A204.1 (cell line): ENCODE measurements around the gene PREX1.

Experiments
- FAIRE-seq: peaks from 2 replicates; lab custom pipeline; 2012; peaks lifted over from hg19 to GRCh38; lab: Jason Lieb, UNC

Gene PREX1

DNA sequence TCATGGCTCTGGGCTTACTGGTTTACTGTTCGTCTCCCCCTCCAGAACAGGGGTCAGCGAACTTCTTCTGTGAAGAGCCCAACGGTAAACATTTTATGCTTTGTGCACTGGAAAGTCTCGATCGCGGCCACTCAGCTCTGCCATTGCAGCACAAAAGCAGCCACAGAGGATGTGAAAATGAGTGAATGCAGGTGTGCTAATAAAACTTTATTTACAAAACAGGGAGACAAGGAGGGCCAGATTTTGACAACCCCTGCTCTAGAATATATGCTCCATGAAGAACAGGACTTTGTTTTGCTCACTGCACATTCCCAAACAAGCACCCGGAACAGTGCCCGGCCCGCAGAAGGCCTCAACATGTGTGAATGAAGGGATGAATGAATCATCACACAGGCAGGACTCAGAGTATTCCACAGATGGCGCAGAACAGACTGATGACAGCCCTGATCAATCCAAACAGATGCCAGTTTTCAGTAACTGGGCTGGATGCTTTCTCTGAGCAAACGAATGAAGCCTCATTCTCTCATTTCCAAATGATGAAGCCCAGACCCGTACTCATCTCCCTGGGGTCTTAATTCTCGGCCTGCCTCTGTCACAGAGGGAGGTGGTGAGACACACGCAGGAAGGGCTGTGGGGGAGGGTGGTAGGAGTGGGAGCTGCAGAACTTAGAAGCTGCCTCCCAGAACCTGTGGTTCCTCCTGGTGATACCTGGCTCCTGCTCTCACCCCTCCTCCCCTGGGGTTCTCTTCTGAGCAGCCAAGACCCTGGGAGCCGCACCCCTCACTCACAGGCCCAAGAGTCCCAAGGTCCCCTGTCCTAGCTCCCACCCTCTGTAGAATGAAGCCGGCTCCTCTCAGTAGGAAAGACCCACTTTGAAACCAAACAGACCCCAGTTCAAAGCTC lies 196.4 kb downstream of the PREX1 start:
- FAIRE-seq = no peak

DNA sequence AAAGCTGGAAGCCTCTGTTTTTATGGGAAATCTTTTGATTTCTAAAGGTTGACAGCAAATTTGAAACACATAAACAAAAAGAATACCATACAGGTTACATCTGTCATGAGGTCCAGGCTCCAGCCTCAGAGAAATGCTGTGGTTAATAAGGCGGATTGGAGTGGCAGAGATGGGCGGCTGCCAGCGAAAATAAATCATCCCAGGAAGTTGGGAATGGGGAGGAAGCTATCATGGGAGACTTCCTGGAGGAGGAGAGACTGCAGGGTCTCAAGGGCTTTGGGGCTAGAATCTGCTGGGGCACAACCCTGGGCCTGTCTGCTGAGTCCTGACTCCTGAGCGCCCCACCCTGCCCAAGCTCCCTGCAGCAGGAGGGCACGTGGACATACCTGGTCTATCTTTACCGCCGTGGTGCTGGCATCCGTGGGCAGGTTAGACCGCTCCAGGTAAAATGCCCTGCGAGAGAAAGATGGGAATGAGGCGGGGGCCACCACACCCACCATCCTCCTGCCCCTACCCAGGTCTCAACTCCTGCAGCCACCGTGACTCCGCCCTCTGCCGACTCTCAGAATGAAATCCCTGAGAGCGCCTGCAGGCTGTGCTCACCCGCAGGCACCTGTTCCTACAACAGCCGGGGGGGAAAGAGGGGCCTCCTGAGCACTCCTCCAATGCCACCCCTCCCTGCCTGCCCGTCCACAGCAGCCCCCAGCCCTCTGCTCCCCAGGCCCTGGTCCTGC lies 197.3 kb downstream of the PREX1 start:
- FAIRE-seq = no peak

DNA sequence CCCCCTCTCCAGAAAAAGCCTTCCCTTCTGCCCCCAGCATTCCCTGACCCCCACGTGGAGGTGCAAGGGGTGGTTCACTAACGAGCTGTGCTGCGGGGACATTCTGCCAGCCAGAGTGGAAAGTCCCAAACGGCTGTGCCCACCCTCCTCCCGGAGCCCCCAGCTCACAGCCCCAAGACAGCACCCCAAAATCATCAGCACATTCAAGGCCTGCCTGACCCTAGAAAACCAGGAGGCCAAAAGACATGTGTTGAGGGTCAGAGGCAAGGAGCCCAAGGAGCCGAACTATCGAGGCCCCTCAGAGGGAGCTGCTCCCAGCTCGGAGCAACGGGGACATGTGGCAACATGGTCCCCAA lies 197.9 kb downstream of the PREX1 start:
- no peak for FAIRE-seq

DNA sequence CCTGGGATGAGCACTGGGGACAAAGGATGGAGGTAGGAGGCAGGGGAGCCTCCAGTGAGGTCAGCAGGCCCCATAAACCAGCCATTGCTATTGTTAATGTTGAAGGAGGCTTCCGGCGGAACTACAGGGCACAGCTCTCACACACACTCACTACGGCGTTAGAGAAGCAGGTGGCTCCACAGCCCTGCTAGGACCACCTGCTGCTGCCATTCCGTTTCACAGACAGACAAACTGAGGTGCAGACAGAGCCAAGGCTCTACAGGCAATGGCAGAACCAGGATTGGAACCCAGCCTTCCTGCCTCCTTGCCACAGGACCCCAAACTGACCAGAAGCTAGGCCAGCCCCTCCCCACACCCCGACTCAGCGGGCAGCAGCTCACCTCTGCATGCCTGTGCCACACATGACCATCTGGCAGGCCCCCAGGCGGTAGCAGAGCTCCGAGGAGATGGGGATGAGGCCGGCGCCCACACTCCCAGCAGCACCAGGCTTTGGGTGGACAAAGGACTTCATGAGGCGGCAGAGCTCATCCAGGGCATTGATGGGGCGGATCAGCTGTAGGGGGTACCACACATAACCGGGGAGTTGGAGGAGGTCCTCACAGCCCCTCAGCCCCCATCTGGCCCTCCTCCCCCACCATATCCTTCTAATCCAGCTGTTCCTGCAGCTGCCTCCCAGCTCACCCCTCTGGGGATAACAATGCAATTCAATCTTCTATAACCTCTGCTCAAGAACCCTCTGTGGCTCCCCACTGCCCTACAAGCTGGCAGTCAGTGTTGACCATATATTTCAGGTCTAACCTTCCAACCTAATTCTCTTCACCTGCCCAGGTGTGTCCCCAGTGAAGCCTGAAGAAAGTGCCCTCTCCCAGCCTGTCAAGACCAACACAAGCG lies 198.5 kb downstream of the PREX1 start:
- no peak for FAIRE-seq

DNA sequence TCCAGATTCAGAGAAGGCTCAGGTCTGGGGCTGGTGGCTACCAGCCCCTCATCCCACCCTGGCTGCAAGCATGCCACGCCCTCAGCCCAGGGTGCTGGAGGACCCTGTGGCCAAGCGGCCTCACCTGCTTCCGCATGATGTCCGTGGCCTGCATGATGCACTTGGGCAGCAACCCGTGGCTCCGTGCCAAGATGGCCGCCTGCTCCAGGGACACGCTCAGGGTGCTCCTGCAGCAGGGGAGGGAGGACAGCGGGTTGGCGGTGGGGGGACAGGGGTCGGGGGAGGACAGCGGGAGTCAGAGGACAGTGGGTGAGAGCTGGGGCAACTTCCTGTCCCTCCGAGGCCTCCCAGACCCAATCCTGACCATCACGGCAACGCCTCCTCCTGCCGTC lies 200.1 kb downstream of the PREX1 start:
- no peak for FAIRE-seq

DNA sequence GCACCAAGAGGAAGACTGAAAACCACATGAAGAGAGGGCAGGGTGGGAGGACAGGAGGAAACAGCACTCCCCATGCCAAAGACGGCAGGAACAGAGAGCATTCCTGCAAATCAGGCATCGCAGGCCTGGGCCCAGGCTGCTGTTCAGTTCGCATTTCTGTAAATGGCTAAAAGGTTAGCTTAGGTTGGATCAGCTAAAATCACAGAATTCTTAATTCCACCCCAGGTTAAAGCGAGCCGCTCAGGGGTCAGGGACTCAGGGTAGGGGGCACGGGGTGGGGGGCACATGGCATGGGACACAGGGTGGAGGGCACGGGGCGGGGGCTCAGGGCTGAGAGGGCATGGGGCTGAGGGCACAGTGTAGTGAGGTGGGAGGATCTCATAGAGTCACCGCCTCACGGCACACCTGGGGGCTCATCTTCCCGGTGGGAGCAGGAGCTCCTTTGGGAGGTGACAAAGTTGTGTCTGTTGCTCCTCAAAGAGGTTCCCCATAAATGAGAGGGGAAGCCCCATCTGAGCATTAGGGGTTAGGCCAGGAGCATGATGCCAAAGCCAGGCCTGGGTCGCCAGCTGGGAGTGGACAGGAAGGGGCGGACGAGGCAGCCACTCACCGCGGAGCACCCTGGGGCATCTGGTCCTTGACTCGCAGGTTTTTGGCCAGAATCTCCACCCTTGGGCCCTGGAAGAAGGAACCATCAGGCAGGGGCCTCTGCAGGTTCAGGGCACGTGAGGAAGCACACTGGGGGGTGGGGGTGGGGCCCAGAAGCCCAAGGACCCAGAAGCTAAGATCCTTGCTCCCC lies 200.7 kb downstream of the PREX1 start:
- no peak for FAIRE-seq

DNA sequence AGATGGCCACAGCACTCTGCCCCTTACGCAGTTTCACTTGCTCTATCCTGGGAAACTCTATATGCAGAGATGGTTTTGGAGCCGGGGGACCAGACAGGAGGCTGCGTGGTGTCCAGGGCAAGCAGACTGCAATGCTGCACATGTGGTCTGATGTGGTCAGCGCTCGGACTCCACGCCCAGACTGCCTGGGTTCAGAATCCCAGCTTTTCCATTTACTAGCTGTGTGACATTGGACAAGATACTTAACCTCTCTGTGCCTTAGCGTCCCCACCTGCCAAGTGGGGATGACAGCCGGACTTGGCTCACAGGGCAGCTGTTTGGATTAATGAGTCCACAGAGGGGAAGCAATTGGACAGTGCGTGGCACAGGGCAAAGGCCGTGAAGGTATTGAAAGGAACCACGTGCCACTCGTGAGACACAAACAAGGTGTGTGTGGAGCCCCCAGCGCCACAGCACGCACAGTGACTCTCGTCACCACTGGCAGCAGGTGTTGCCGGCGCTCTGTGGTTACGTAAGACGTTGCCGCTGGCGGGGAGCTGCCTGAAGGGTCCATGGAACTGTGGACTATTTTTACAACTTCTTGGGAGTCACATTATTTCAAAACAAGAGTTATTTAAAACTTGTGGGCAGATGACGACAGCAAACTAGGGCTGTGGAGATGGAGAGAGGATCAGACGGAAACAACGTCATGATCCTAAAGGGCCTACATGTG lies 201.4 kb downstream of the PREX1 start:
- no peak for FAIRE-seq

DNA sequence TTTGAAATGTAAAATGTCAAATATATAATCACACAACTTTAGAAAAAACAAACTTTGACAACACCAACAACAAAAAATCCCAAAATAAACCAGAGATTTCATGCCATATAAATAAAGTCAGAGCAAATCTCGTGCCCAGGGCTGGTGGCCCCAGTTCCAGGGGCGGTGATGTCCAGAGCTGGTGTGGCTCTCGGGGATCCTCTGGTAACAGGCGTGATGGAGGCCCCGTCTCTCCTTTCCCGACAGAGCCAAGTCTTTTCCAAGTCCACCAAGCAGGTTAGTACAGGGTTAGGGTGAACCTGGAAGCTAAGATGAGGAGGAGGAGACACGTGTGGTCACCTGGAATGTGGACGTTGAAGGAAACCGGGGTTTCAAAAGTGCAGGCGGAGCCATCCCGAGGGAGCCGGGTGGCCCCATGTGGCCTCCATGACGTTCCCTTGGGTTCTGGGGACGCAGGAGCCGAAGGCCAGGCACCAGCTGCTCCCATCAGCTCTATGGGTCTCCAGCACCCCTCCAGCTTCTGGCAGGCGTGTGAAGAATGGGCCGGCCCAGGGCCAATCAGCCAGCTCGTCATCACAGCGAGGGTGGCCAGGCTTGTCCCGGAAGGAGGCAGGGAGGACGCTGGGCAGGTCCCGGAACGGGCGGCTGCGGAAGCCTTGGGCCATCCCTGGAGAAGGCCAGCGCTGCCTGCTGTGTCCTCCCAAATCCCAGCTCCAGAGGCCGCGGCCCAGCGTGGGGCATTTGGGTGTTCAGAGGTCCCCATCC lies 202.5 kb downstream of the PREX1 start:
- no peak for FAIRE-seq

DNA sequence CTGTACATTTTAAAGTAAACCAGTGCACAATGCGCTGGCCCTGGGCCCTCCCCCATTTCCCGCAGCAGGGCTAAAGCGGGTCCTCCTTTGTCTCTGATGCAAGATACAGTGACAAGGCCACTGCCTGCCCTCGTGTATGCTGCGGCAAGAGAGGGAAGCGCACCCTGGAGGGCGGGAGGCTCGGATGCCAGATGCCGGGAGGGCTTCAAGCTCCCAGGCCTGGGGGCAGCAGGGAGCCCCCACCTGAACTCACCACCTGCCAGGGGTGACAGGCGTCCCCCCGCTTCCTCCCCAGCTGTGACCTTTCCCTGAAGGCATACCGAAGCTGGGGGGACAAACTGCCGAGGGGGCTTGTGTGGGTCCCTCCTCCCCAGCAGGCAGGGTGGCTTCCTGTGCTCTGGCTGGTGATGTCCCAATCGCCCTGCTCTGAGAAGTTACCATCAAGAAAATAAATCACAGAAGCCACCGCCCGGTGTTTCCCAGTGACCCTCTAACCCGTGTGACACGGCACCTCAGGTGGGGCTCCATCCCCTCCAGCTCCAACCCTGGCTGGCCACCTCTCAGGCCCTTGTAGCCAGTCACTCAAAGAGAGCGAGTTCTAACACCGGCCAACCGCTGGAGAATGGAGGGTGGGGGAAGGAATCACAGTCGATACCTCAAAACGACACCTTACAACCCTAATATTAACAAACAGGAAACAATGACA lies 203.3 kb downstream of the PREX1 start:
- FAIRE-seq = no peak

DNA sequence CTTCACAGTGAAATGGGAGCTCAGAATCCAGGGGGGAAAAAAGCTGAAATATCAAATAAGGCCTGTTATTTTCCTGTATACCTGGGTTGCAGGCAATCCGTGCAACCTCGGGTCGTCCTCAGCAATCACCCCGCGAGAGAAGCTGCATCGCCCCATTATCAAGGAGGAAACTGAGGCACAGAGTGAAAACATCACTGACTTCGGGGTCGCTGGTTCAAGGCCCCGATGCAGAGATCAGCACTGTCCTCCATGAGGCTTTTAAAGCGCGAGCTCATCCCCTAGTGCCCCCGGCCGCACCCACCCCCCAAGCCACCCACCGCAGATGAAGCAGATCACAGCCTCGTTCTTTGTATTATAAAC lies 203.9 kb downstream of the PREX1 start:
- no peak for FAIRE-seq

DNA sequence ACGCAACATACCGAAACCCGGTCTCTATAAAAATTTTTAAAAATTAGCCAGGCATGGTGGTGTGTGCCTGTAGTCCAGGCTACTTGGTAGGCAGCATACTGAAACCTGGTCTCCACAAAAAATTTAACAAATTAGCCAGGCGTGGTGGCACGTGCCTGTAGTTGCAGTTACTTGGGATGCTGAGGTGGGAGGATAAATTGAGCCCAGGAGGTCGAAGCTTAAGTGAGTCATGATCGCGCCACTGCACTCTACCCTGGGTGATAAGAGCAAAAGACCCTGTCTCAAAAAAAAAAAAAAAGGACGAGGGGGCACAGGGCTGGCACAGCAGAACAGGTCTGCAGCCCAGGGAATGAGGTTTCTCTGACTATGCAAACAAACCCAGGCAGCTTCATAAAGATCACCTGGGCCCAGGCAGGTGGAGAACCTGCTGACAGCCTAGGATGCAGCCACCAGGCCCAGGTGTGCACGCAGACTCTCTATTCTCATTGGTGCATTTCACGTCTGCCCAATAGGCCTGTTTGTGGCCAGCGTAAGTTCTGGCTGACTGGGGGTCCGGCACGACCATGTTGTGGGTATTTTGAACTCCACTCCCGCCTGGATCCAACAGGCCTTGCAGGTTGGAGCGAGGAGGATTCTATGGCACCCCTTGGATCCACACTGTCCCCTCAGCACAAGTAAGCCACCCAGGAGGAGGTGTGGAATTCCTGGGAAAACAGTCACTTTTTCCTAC lies 204.5 kb downstream of the PREX1 start:
- no peak for FAIRE-seq

DNA sequence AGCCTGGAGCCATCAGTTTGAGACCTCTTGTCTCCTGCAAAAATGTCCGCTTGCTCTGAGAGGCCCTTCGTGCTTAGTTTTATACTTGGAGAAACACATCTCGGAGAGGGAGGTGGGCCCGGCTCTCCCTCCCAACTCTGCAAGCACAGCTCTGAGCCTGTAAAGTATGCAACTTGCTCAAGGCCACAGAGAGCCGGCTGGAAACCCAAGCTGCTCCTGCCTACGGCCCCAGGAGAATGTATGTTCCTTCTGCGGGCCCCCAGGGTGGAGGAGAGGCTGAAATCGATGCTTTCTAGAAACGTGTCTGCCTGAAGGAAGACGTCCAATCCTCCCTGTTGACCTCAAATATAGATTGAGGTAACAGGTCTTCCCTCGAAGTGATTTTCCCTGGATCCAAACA lies 205.4 kb downstream of the PREX1 start:
- no peak for FAIRE-seq

DNA sequence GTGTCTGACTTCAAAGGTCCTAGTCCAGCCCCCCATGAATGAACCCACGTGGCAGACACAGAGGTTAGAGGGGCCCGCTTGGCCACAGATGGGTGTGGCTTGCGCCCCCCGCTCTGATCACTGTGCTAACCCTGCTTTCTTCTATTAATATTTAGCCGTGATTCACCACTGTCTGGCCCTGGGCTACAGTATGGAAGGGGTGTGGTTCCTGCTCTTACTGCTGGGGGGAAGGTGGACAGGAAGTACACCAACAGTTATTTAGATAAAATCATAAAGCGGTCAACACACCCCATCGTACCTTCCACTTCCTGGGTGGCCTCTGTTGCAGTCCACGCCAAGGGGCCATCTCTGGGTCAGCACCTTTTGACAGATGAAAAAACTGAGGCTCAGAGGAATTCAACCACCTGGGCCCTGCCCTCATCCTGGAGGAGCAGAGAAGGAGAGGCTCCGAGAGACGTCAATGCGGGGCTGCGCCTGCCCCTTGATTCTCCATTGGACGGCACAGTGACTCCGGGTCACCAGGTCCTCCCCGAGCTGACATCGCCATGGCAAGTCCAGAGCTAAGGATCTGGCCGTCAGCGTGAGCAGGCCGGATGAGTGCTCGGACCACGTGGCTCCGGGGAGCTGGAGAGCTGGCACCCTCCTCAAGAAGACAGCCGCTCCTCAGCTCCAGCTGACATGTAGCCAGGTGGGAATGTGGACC lies 206.3 kb downstream of the PREX1 start:
- FAIRE-seq = no peak

DNA sequence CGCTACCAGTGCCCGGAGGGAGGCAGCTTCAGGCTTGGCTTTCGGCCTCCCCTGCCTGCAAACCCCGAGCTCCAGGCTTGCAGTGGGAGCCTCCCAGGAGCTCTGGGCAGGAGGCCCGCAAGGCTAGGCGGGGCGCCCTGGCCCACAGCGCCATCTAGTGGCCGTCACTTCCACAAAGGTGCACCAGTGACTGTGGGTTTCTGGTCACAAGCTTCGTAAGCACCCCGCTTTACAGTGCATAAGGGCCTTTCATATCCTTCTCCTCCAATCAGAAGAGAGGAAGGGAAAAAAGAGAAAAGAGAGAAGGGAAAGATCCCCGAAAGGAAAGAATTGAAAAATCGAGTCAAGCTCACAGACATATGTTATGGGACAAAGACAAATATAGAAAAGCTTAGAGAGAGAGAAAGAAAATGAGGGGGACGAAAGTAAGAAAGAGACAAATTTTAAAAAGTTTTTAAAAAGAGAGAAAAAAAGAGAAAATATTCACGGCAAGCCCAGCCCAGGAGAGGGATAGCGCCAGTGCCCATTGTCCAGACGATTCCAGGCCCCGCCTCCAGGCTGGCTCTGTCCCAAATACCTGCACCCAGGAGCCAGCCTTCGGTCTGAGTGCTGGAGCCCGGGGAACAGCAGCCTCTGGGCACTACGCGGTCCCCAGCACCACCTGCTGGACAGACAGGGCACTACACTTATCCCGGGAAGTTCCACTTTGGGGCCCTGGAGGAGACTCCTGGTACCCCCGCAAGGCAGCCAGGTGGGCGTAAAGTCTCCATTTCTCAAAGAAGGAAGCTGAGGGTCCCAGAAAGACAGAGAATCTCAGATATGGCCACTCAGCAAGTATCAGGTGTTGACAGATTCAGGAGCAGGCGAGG lies 207.1 kb downstream of the PREX1 start:
- FAIRE-seq = no peak

DNA sequence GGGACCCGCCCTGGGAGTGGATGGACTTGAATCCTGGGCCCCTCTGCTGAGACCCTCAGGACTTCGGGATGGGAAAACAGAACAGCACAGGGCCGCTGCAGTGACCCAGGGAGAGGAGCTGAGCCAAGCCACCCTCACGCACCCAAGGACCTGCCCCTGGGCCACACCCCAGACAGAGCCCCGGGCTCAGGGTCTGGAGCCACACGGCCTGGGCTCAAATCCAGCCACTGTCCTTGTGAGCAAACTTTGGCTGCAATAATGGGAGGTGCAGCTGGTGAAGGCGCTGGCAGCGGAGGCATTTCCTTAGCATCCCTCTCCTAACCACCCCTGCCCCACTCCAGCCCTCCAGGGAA lies 207.7 kb downstream of the PREX1 start:
- FAIRE-seq = no peak

DNA sequence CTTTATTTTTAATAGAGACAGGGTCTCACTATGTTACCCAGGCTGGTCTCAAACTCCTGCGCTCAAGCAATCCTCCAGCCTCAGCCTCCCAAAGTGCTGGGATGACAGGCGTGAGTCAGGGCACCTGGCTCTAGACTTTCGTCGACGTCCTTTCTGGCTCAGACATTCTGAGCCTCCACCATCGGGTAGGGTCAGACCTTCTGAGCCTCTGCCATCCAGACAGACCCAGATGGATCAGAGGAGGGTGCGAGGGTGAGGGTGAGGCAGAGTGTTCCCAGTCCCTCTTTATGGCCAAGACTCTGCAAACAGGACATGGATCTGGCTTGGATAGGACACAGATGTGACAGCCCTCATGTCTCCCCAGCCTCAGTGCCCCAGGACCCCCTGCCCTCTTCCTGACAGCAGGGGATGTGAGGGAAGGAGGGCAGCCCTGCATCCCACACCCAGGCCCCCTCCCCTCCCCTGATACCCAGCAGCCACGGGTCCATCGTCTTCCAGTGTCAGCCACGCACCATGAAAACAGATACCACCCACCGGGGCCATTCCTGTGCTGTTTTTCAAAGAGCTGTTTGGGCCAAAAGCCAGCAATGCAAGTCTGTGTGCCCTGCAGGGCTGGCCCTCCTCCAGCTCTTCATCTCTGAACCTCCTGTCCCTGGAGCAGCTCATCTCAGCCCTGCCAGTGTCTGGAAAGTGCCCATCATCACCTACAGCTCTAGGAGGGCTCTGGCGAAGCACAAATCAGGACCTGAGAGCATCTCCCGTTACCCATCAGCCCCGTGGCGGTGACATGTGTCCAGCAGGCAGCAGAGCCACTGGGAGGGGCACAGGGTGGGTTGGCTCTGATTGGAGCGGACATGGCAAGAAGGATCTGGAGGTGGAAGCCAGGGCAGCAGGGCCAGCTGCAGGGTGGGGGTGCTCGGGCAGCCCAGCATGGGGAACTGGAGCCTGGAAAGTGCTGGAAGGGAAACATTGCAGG lies 208.4 kb downstream of the PREX1 start:
- no peak for FAIRE-seq
